H9 (cell line): ENCODE results near the gene MRPS21. TPM values are rescaled to one million over a fixed set of nuclear protein-coding genes. Genes with fewer than 3 reads are reported as not detected.
"Not testable (repeated sequence)": the region's sequence is repeated elsewhere in the genome, so short reads cannot be mapped to it uniquely, and the experiment has no call there.

Source experiments
- DNase-seq: peaks from one replicate; pipeline ENCODE4 v3.0.0-alpha.2; 2017
- H2AFZ ChIP-seq: one replicate; pipeline ENCODE4 v1.6.1; 2013; ENCODE audit warnings: mild to moderate bottlenecking, low read length, control low read depth, moderate library complexity
- H2AK5ac ChIP-seq: 2 replicates; pipeline ENCODE4 v1.6.1; 2013; ENCODE audit warnings: low read length, control low read depth, mixed read lengths; ENCODE audit not compliant: insufficient read length
- H2BK120ac ChIP-seq: one replicate; pipeline ENCODE4 v1.6.1; 2013; ENCODE audit warnings: low read depth, mild to moderate bottlenecking, low read length, control low read depth, inconsistent platforms; ENCODE audit not compliant: poor library complexity, severe bottlenecking
- H2BK12ac ChIP-seq: 2 replicates; pipeline ENCODE4 v1.6.1; 2013; ENCODE audit warnings: low read length, control low read depth, mixed read lengths, low read depth; ENCODE audit not compliant: insufficient read length
- H2BK15ac ChIP-seq: 2 replicates; pipeline ENCODE4 v1.6.1; 2013; ENCODE audit warnings: low read depth, low read length, control low read depth
- H2BK20ac ChIP-seq: one replicate; pipeline ENCODE4 v1.6.1; 2013; ENCODE audit warnings: low read depth, mild to moderate bottlenecking, low read length, control low read depth, inconsistent platforms; ENCODE audit not compliant: poor library complexity, severe bottlenecking
- H2BK5ac ChIP-seq: 2 replicates; pipeline ENCODE4 v1.6.1; 2013; ENCODE audit warnings: low read length, control low read depth, mixed read lengths; ENCODE audit not compliant: insufficient read length
- H3K14ac ChIP-seq: 2 replicates; pipeline ENCODE4 v1.6.1; 2013; ENCODE audit warnings: low read length, control low read depth; ENCODE audit not compliant: insufficient read depth
- H3K18ac ChIP-seq: 2 replicates; pipeline ENCODE4 v1.6.1; 2013; ENCODE audit warnings: low read depth, mild to moderate bottlenecking, mixed read lengths, low read length, control low read depth; ENCODE audit not compliant: insufficient read length
- H3K23ac ChIP-seq: 2 replicates; pipeline ENCODE4 v1.6.1; 2013; ENCODE audit warnings: low read length, control low read depth, mixed read lengths, low read depth; ENCODE audit not compliant: insufficient read length
- H3K23me2 ChIP-seq: 2 replicates; pipeline ENCODE4 v1.6.1; 2013; ENCODE audit warnings: low read depth, mild to moderate bottlenecking, mixed read lengths, low read length, control low read depth; ENCODE audit not compliant: insufficient read length, poor library complexity, severe bottlenecking
- H3K27ac ChIP-seq: 2 replicates; pipeline ENCODE4 v1.5.1; 2013; ENCODE audit warnings: low read length, control low read depth, mixed read lengths, low read depth; ENCODE audit not compliant: insufficient read length
- H3K27me3 ChIP-seq: 2 replicates; pipeline ENCODE4 v1.6.1; 2013; ENCODE audit warnings: low read length, control low read depth, inconsistent platforms; ENCODE audit not compliant: insufficient read depth
- H3K4ac ChIP-seq: 2 replicates; pipeline ENCODE4 v1.6.1; 2013; ENCODE audit warnings: low read depth, mild to moderate bottlenecking, control low read depth, inconsistent platforms, low read length, moderate library complexity
- H3K4me1 ChIP-seq: 2 replicates; pipeline ENCODE4 v1.6.1; 2013; ENCODE audit warnings: low read length, control low read depth, inconsistent platforms; ENCODE audit not compliant: insufficient read depth
- H3K4me2 ChIP-seq: 2 replicates; pipeline ENCODE4 v1.6.1; 2013; ENCODE audit warnings: low read length, control low read depth, mixed read lengths; ENCODE audit not compliant: insufficient read length, insufficient read depth
- H3K56ac ChIP-seq: 2 replicates; pipeline ENCODE4 v1.6.1; 2013; ENCODE audit warnings: low read depth, mild to moderate bottlenecking, mixed read lengths, low read length, control low read depth; ENCODE audit not compliant: insufficient read length
- H3K79me1 ChIP-seq: 2 replicates; pipeline ENCODE4 v1.6.1; 2013; ENCODE audit warnings: low read depth, mild to moderate bottlenecking, moderate library complexity, low read length, control low read depth, inconsistent platforms; ENCODE audit not compliant: insufficient read depth, poor library complexity, severe bottlenecking
- H3K79me2 ChIP-seq: 2 replicates; pipeline ENCODE4 v1.6.1; 2013; ENCODE audit warnings: low read length, control low read depth, inconsistent platforms; ENCODE audit not compliant: insufficient read depth
- H3K9ac ChIP-seq: 2 replicates; pipeline ENCODE4 v1.6.1; 2013; ENCODE audit warnings: low read length, control low read depth, mixed read lengths; ENCODE audit not compliant: insufficient read length; ENCODE audit errors: extremely low read depth
- H3K9me3 ChIP-seq: one replicate; pipeline ENCODE4 v1.6.1; 2013; ENCODE audit warnings: low read depth, low read length, inconsistent platforms; ENCODE audit not compliant: control insufficient read depth
- H3T11ph ChIP-seq: one replicate; pipeline ENCODE4 v1.6.1; 2013; ENCODE audit warnings: mild to moderate bottlenecking, low read length, control low read depth, inconsistent platforms
- H4K20me1 ChIP-seq: one replicate; pipeline ENCODE4 v1.6.1; 2013; ENCODE audit not compliant: control insufficient read depth, insufficient read length, insufficient read depth
- H4K5ac ChIP-seq: 2 replicates; pipeline ENCODE4 v1.6.1; 2013; ENCODE audit warnings: low read depth, mild to moderate bottlenecking, mixed read lengths, low read length, control low read depth; ENCODE audit not compliant: insufficient read length
- H4K8ac ChIP-seq: replicated peaks from 2 replicates; pipeline ENCODE4 v1.6.1; 2013; ENCODE audit warnings: low read length, control low read depth, mixed read lengths, low read depth; ENCODE audit not compliant: insufficient read length
- H4K91ac ChIP-seq: 2 replicates; pipeline ENCODE4 v1.6.1; 2013; ENCODE audit warnings: low read depth, mild to moderate bottlenecking, moderate library complexity, mixed read lengths, low read length, control low read depth; ENCODE audit not compliant: insufficient read length
- H3K27ac Mint-ChIP-seq, 3 experiments: 2 replicates in 2 of 3; 3 replicates in 1 of 3; pipeline ENCODE4 v1.8.0; 2020 to 2021; ENCODE audit warnings: mixed read lengths in 3 of 3, mild to moderate bottlenecking in 1 of 3, moderate library complexity in 1 of 3
- H3K27me3 Mint-ChIP-seq: 2 replicates; pipeline ENCODE4 v1.8.0; 2021; ENCODE audit warnings: low read depth, mild to moderate bottlenecking, moderate library complexity, mixed read lengths
- H3K36me3 Mint-ChIP-seq, 3 experiments: 2 replicates in 2 of 3; 3 replicates in 1 of 3; pipeline ENCODE4 v1.8.0; 2020 to 2021; ENCODE audit warnings: low read depth in 3 of 3, mixed read lengths in 3 of 3; ENCODE audit not compliant: insufficient read depth in 1 of 3
- H3K4me1 Mint-ChIP-seq, 2 experiments: 2 replicates each; pipeline ENCODE4 v1.8.0; 2020; ENCODE audit warnings: mixed read lengths in 2 of 2
- H3K4me3 Mint-ChIP-seq, 2 experiments: 2 replicates in 1 of 2; 3 replicates in 1 of 2; pipeline ENCODE4 v1.8.0; 2020 to 2021; ENCODE audit warnings: mild to moderate bottlenecking in 2 of 2, mixed read lengths in 2 of 2, moderate library complexity in 1 of 2
- H3K9me3 Mint-ChIP-seq, 2 experiments: 2 replicates in 1 of 2; 3 replicates in 1 of 2; pipeline ENCODE4 v1.8.0; 2020; ENCODE audit warnings: mild to moderate bottlenecking in 2 of 2, mixed read lengths in 2 of 2, moderate library complexity in 1 of 2
- CTCF ChIP-seq: fragments of 200-600 bp; sonication (generic); conservative IDR thresholded peaks from 3 replicates; pipeline ENCODE4 v1.8.0; 2021; ENCODE audit warnings: antibody characterized with exemption, mild to moderate bottlenecking
- WGBS: extraction: QIAGEN DNeasy Blood & Tissue Kit; methylation state at CpG from one replicate; pipeline ENCODE4 v1.1.7; 2013; ENCODE audit warnings: missing lambda C conversion rate, low lambda C conversion rate, mixed read lengths; ENCODE audit not compliant: insufficient read length; ENCODE audit errors: extremely low coverage; 5-methylcytosine and 5-hydroxymethylcytosine counted together
- total RNA-seq: library from RNA; stranded (reverse); gene quantifications from 2 replicates; pipeline ENCODE4 v1.2.1, GENCODE V29; 2021

Gene MRPS21
- total RNA-seq, 1 experiment from 2014 or later, result 113 TPM

GRCh38 chr1:150302902-150303301 lies 9.2 kb downstream of the MRPS21 start:
- no peak overlapping the region for H3K14ac ChIP-seq
- H3K56ac ChIP-seq, result no peak overlapping the region
- no peaks in the 10 kb centered on the region for H3K23me2 ChIP-seq
- no peak overlapping the region for H2BK15ac ChIP-seq
- Mint-ChIP-seq H3K4me1 (peaks cover 25 to 30% of the 10 kb centered on the region in 2 experiments), H3K4me3 (peak overlapping the region; percentile 28 to 46; a peak in 4 of 5 replicates), H3K27me3 (no peaks in the 10 kb centered on the region), H3K9me3 (no peaks in the 10 kb centered on the region), H3K27ac (peak overlapping the region; percentile 29 to 96 (median 92); a peak in 6 of 7 replicates), H3K36me3 (peaks cover 51 to 92% (median 72%) of the 10 kb centered on the region in 3 experiments)
- DNase-seq, result no peak
- no peak overlapping the region for H3T11ph ChIP-seq
- H4K8ac ChIP-seq, result no peak overlapping the region
- WGBS, result no CpG with 5 or more reads among the region's 2 CpGs
- H3K4me2 ChIP-seq, result peak overlapping the region; percentile 47
- no peak overlapping the region for H4K91ac ChIP-seq
- H2AK5ac ChIP-seq, result no peak overlapping the region
- no peak overlapping the region for H2BK120ac ChIP-seq
- no peak overlapping the region for H4K5ac ChIP-seq
- no peaks in the 10 kb centered on the region for H3K27me3 ChIP-seq
- no peak overlapping the region for H3K18ac ChIP-seq
- H2AFZ ChIP-seq, result no peak overlapping the region
- peak overlapping the region; percentile 77 for H3K27ac ChIP-seq
- H3K79me1 ChIP-seq, result no peaks in the 10 kb centered on the region
- no peak overlapping the region for H2BK12ac ChIP-seq
- H4K20me1 ChIP-seq, result peaks cover 3% of the 10 kb centered on the region
- no peaks in the 10 kb centered on the region for H3K79me2 ChIP-seq
- H3K23ac ChIP-seq, result no peak overlapping the region
- H3K4me1 ChIP-seq, result peaks cover 7% of the 10 kb centered on the region; the same call in 1 of the 2 replicates
- H2BK5ac ChIP-seq, result no peak overlapping the region
- H2BK20ac ChIP-seq, result no peak overlapping the region
- no peaks in the 10 kb centered on the region for H3K9me3 ChIP-seq
- no peak overlapping the region for H3K4ac ChIP-seq
- no peak overlapping the region for H3K9ac ChIP-seq
- TF ChIP-seq CTCF, result no peak

- H2BK5ac ChIP-seq, H3K23ac ChIP-seq, H4K91ac ChIP-seq, H4K20me1 ChIP-seq, DNase-seq, H3K18ac ChIP-seq, H3K27ac ChIP-seq, H2AK5ac ChIP-seq, H3K79me1 ChIP-seq, H3K23me2 ChIP-seq, H3K14ac ChIP-seq, H3K4me3 Mint-ChIP-seq, H3T11ph ChIP-seq, H3K27me3 ChIP-seq, H3K79me2 ChIP-seq, H2BK12ac ChIP-seq, H3K27ac Mint-ChIP-seq, H2AFZ ChIP-seq, H3K9ac ChIP-seq, H3K56ac ChIP-seq, H2BK15ac ChIP-seq, H3K27me3 Mint-ChIP-seq, H3K4me2 ChIP-seq, H3K4ac ChIP-seq, H2BK20ac ChIP-seq, H2BK120ac ChIP-seq, H3K9me3 ChIP-seq, H3K4me1 ChIP-seq, H3K9me3 Mint-ChIP-seq, H4K8ac ChIP-seq, H4K5ac ChIP-seq: not testable (repeated sequence)
- WGBS, result no CpG with 5 or more reads among the region's 9 CpGs
- Mint-ChIP-seq H3K36me3 (peaks cover 28 to 56% (median 37%) of the 10 kb centered on the region in 3 experiments; a peak in 6 of 7 replicates), H3K4me1 (peaks cover 3 to 13% of the 10 kb centered on the region in 2 experiments; a peak in 2 of 4 replicates)
These were observed 14.9 kb downstream of the MRPS21 start for GRCh38 chr1:150308585-150308984.
